Panc1 (cell line): ENCODE data around the gene ASIP.

ENCODE experiments used
- POLR2AphosphoS5 ChIP-seq: IDR thresholded peaks from 2 replicates; pipeline ENCODE4 v1.6.1; 2012; ENCODE audit warnings: mild to moderate bottlenecking, low read depth, low read length, moderate library complexity
- SIN3A ChIP-seq: IDR thresholded peaks from 2 replicates; pipeline ENCODE4 v1.6.1; 2012; ENCODE audit warnings: low read depth, mild to moderate bottlenecking, low read length, moderate library complexity, borderline replicate concordance; ENCODE audit not compliant: insufficient read depth
- TCF7L2 ChIP-seq: IDR thresholded peaks from 2 replicates; pipeline ENCODE4 v1.6.1; 2011; ENCODE audit warnings: mild to moderate bottlenecking, low read depth, low read length, inconsistent platforms
- TF ChIP-seq, protein P1 (sequence below): fragments of 450-650 bp; IDR thresholded peaks from 2 replicates; pipeline ENCODE4 v1.5.1; 2017; ENCODE audit warnings: mild to moderate bottlenecking
- TF ChIP-seq, protein P2 (sequence below), 2 experiments: IDR thresholded peaks; 2 replicates each; pipeline ENCODE4 v1.6.1; 2011 to 2012; ENCODE audit warnings: low read depth in 2 of 2, control low read depth in 1 of 2, low read length in 1 of 2, mild to moderate bottlenecking in 1 of 2, moderate library complexity in 1 of 2; ENCODE audit not compliant: insufficient read depth in 1 of 2

DNA sequence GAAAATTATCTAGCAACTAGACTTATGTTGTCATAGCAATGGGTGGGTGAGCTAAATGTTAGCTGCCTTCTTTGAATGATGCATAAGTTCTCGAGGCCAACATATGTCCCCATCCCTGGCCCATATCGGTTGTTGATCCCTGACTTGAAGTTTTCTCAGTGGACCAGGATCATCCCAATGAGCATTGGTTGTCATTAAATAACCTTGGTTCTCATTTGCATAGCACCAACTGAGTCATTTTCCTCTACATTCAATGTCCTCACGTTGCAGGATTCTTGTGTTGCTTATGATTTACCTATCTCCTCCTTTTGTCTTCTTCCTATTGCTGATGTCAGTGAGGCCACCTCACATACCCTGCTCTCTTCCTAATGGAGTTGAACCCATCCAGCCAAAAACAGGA lies 74.0 kb downstream of the ASIP start:
- TF ChIP-seq, protein P1, sequence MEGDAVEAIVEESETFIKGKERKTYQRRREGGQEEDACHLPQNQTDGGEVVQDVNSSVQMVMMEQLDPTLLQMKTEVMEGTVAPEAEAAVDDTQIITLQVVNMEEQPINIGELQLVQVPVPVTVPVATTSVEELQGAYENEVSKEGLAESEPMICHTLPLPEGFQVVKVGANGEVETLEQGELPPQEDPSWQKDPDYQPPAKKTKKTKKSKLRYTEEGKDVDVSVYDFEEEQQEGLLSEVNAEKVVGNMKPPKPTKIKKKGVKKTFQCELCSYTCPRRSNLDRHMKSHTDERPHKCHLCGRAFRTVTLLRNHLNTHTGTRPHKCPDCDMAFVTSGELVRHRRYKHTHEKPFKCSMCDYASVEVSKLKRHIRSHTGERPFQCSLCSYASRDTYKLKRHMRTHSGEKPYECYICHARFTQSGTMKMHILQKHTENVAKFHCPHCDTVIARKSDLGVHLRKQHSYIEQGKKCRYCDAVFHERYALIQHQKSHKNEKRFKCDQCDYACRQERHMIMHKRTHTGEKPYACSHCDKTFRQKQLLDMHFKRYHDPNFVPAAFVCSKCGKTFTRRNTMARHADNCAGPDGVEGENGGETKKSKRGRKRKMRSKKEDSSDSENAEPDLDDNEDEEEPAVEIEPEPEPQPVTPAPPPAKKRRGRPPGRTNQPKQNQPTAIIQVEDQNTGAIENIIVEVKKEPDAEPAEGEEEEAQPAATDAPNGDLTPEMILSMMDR, result no peak
- no peak for TF ChIP-seq SIN3A
- no peak for TF ChIP-seq POLR2AphosphoS5
- TF ChIP-seq, protein P2, sequence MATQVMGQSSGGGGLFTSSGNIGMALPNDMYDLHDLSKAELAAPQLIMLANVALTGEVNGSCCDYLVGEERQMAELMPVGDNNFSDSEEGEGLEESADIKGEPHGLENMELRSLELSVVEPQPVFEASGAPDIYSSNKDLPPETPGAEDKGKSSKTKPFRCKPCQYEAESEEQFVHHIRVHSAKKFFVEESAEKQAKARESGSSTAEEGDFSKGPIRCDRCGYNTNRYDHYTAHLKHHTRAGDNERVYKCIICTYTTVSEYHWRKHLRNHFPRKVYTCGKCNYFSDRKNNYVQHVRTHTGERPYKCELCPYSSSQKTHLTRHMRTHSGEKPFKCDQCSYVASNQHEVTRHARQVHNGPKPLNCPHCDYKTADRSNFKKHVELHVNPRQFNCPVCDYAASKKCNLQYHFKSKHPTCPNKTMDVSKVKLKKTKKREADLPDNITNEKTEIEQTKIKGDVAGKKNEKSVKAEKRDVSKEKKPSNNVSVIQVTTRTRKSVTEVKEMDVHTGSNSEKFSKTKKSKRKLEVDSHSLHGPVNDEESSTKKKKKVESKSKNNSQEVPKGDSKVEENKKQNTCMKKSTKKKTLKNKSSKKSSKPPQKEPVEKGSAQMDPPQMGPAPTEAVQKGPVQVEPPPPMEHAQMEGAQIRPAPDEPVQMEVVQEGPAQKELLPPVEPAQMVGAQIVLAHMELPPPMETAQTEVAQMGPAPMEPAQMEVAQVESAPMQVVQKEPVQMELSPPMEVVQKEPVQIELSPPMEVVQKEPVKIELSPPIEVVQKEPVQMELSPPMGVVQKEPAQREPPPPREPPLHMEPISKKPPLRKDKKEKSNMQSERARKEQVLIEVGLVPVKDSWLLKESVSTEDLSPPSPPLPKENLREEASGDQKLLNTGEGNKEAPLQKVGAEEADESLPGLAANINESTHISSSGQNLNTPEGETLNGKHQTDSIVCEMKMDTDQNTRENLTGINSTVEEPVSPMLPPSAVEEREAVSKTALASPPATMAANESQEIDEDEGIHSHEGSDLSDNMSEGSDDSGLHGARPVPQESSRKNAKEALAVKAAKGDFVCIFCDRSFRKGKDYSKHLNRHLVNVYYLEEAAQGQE (IDR thresholded peaks at IDR 0.05; ENCODE audit: insufficient read depth in 1 of 2, low read depth in 2 of 2, low read length in 1 of 2), result no peak
- TF ChIP-seq TCF7L2, result no peak
